CD14-positive monocyte (primary cell): ENCODE measurements around the gene RELT. TPM values are rescaled to one million over a fixed set of nuclear protein-coding genes. Genes with fewer than 3 reads are reported as not detected.

Experiments
- DNase-seq, 3 donors: peaks; one replicate each; pipeline ENCODE4 v3.0.0-alpha.2; 2011 to 2022
- H2AFZ ChIP-seq: 2 replicates; pipeline ENCODE4 v1.6.0; 2012; ENCODE audit warnings: mild to moderate bottlenecking, low read depth, low read length, inconsistent platforms; ENCODE audit not compliant: insufficient read depth, poor library complexity, severe bottlenecking
- H3K27ac ChIP-seq, 2 donors: 1 replicate in 1 of 2; 2 replicates in 1 of 2; pipeline ENCODE4 v1.5.1; 2012 to 2013; ENCODE audit warnings: low read length in 2 of 2, control low read depth in 1 of 2, inconsistent platforms in 1 of 2, low read depth in 1 of 2, mild to moderate bottlenecking in 1 of 2
- H3K27me3 ChIP-seq, 2 donors: one replicate each; pipeline versions ENCODE4 v1.6.0 to v1.6.1; 2011 to 2013; ENCODE audit warnings: low read length in 2 of 2; ENCODE audit not compliant: control insufficient read depth in 2 of 2, insufficient read depth in 2 of 2
- H3K36me3 ChIP-seq, 2 donors: replicated peaks in 1 of 2; 1 replicate in 1 of 2; 2 replicates in 1 of 2; pipeline versions ENCODE4 v1.5.1 to v1.6.1; 2012 to 2013; ENCODE audit warnings: low read length in 2 of 2, control low read depth in 1 of 2, inconsistent platforms in 1 of 2, mild to moderate bottlenecking in 1 of 2; ENCODE audit not compliant: insufficient read depth in 2 of 2, control insufficient read depth in 1 of 2
- H3K4me1 ChIP-seq, 2 donors: 1 replicate in 1 of 2; 2 replicates in 1 of 2; pipeline versions ENCODE4 v1.5.1 to v1.6.1; 2012 to 2013; ENCODE audit warnings: low read length in 2 of 2, control low read depth in 1 of 2, inconsistent platforms in 1 of 2, mild to moderate bottlenecking in 1 of 2, moderate library complexity in 1 of 2; ENCODE audit not compliant: insufficient read depth in 2 of 2, control insufficient read depth in 1 of 2
- H3K4me2 ChIP-seq: replicated peaks from 2 replicates; pipeline ENCODE3; 2012; ENCODE audit warnings: low read length, moderate library complexity, mild to moderate bottlenecking; ENCODE audit not compliant: poor library complexity, severe bottlenecking; ENCODE audit errors: extremely low read depth
- H3K4me3 ChIP-seq, 3 experiments: fragments of 200-600 bp in 1 of 3; sonication (generic) in 1 of 3; replicated peaks in 1 of 3; 1 replicate in 2 of 3; 2 replicates in 1 of 3; pipeline ENCODE4 v1.5.1; 2011 to 2013; ENCODE audit warnings: low read length in 3 of 3, mild to moderate bottlenecking in 3 of 3, control low read depth in 2 of 3, low read depth in 2 of 3, inconsistent platforms in 1 of 3, moderate library complexity in 1 of 3
- H3K79me2 ChIP-seq: 2 replicates; pipeline ENCODE4 v1.6.0; 2012; ENCODE audit warnings: mild to moderate bottlenecking, control low read depth, inconsistent platforms, low read length, moderate library complexity; ENCODE audit not compliant: insufficient read depth
- H3K9ac ChIP-seq: 2 replicates; pipeline ENCODE4 v1.6.0; 2017; ENCODE audit warnings: low read length, mild to moderate bottlenecking; ENCODE audit not compliant: insufficient read depth, poor library complexity, severe bottlenecking
- H3K9me3 ChIP-seq, 2 donors: replicated peaks in 1 of 2; 1 replicate in 1 of 2; 2 replicates in 1 of 2; pipeline versions ENCODE4 v1.5.1 to v1.6.1; 2012 to 2013; ENCODE audit warnings: low read length in 2 of 2, control low read depth in 1 of 2; ENCODE audit not compliant: control insufficient read depth in 1 of 2, insufficient read depth in 1 of 2
- H4K20me1 ChIP-seq: 2 replicates; pipeline ENCODE4 v1.6.0; 2012; ENCODE audit warnings: mild to moderate bottlenecking, low read length, control low read depth, moderate library complexity; ENCODE audit not compliant: insufficient read depth
- H3K27ac Mint-ChIP-seq, 7 donors: one replicate each; pipeline ENCODE4 v1.8.0; 2020; ENCODE audit warnings: mild to moderate bottlenecking in 7 of 7, mixed read lengths in 7 of 7, moderate library complexity in 6 of 7, inconsistent platforms in 2 of 7
- H3K27me3 Mint-ChIP-seq, 3 donors: one replicate each; pipeline ENCODE4 v1.8.0; 2021 to 2022; ENCODE audit warnings: low read depth in 3 of 3, mild to moderate bottlenecking in 3 of 3, mixed read lengths in 3 of 3, moderate library complexity in 3 of 3, inconsistent platforms in 1 of 3
- H3K36me3 Mint-ChIP-seq, 2 donors: one replicate each; pipeline ENCODE4 v1.8.0; 2020; ENCODE audit warnings: mixed read lengths in 2 of 2, inconsistent platforms in 1 of 2, mild to moderate bottlenecking in 1 of 2
- H3K4me1 Mint-ChIP-seq: one replicate; pipeline ENCODE4 v1.8.0; 2020; ENCODE audit warnings: mild to moderate bottlenecking, mixed read lengths
- H3K4me3 Mint-ChIP-seq, 2 donors: one replicate each; pipeline ENCODE4 v1.8.0; 2020; ENCODE audit warnings: mild to moderate bottlenecking in 2 of 2, mixed read lengths in 2 of 2, moderate library complexity in 1 of 2
- H3K9me3 Mint-ChIP-seq, 7 donors: one replicate each; pipeline ENCODE4 v1.8.0; 2020 to 2022; ENCODE audit warnings: mixed read lengths in 7 of 7, mild to moderate bottlenecking in 6 of 7, moderate library complexity in 6 of 7, inconsistent platforms in 2 of 7
- WGBS: methylation state at CpG from one replicate; pipeline ENCODE4 v1.1.5; 2013; ENCODE audit warnings: missing lambda C conversion rate; ENCODE audit not compliant: insufficient coverage; 5-methylcytosine and 5-hydroxymethylcytosine counted together
- intact Hi-C, 2 donors: fragments of 100-400 bp; cut with micrococcal nuclease; formaldehyde crosslinking; loops; one replicate each; pipeline versions ENCODE4 v1.15.0 to v1.15.1; 2023
- polyA plus RNA-seq, 3 donors: library from polyadenylated mRNA; depleted of rRNA in 1 of 3; unstranded in 2 of 3; stranded (reverse) in 1 of 3; fragments of 300-500 nt in 2 of 3; fragments of >200 nt in 1 of 3; fragmentation: Illumina TruSeq in 2 of 3; gene quantifications; 1 replicate in 2 of 3; 2 replicates in 1 of 3; pipeline ENCODE4 v1.2.3, GENCODE V29; 2012 to 2021
- TF ChIP-seq, protein P1 (sequence below): fragments of 200-600 bp; IDR thresholded peaks from one replicate; pipeline ENCODE4 v1.8.0; 2022; ENCODE audit warnings: antibody characterized with exemption, mild to moderate bottlenecking

Gene RELT
- polyA plus RNA-seq, 3 donors, result 16.4 to 265 (median 27.3) TPM

DNA sequence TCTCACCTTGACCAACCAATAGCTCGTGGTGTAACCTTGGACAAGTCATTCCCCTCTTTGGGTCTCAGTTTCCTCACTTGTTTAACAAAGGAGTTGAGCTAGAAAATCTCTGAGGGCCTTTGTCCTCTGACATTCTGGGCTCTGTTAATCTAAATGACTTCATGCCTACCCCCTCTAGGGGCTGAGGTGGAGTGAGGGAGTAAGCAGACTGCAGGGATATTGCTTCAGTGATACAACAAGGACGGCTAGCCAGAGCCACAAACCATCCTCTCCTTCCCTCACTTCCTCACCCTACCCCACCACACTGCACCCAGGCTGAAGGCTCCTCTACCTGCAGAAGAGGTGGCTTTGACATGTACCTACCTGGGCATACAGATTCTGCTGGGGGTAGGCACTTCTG lies 34.8 kb downstream of the RELT start:
- Histone ChIP-seq H4K20me1 (peaks cover 96% of the 10 kb centered on the region), H3K4me3 (no peak overlapping the region), H3K79me2 (no peaks in the 10 kb centered on the region), H3K9ac (no peak overlapping the region), H2AFZ (no peak overlapping the region), H3K27me3 (no peaks in the 10 kb centered on the region), H3K27ac (no peak overlapping the region), H3K4me2 (no peak overlapping the region), H3K4me1 (peaks cover 53 to 63% of the 10 kb centered on the region in 2 donors), H3K9me3 (no peaks in the 10 kb centered on the region), H3K36me3 (peaks cover 32 to 88% of the 10 kb centered on the region in 2 donors)
- TF ChIP-seq, protein P1, sequence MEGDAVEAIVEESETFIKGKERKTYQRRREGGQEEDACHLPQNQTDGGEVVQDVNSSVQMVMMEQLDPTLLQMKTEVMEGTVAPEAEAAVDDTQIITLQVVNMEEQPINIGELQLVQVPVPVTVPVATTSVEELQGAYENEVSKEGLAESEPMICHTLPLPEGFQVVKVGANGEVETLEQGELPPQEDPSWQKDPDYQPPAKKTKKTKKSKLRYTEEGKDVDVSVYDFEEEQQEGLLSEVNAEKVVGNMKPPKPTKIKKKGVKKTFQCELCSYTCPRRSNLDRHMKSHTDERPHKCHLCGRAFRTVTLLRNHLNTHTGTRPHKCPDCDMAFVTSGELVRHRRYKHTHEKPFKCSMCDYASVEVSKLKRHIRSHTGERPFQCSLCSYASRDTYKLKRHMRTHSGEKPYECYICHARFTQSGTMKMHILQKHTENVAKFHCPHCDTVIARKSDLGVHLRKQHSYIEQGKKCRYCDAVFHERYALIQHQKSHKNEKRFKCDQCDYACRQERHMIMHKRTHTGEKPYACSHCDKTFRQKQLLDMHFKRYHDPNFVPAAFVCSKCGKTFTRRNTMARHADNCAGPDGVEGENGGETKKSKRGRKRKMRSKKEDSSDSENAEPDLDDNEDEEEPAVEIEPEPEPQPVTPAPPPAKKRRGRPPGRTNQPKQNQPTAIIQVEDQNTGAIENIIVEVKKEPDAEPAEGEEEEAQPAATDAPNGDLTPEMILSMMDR, result no peak
- Mint-ChIP-seq H3K27ac (peak overlapping the region in 3 of 7 donors; percentile 13 to 81 (median 46)), H3K4me3 (no peak overlapping the region), H3K27me3 (peaks cover 0 to 1% (median 0%) of the 10 kb centered on the region in 3 donors), H3K4me1 (peaks cover 72% of the 10 kb centered on the region), H3K36me3 (peaks cover 62 to 78% of the 10 kb centered on the region in 2 donors), H3K9me3 (no peaks in the 10 kb centered on the region)
- no CpG with 5 or more reads among the region's 2 CpGs for WGBS
- DNase-seq, result no peak
- intact Hi-C loops, result loop anchor here in 1 of 2 donors (10.0 kb wide), 1 partner anchor 124 kb away; no protein-coding TSS in a partner anchor

DNA sequence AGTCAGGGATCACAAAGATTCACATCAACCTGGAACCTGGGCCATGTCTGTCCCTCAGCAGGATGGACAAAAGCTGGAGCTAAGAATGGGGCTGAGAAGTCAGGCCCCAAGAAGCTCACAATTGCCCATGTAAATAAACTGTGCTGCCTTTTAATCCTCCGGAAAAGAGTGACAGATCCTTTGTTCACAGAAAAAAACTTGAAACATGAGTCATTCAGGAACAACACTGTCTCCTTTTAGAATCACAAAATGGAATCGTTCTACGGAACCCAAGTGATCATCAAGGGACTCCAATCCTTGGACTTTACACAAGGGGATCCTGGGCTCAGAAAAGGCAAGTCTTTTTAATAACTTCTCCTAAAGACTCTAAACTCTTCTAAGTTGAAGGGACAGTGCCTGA lies 36.1 kb downstream of the RELT start:
- no peak overlapping the region for H3K9ac ChIP-seq
- Mint-ChIP-seq H3K9me3 (no peaks in the 10 kb centered on the region), H3K36me3 (peaks cover 63 to 77% of the 10 kb centered on the region in 2 donors), H3K27ac (peak overlapping the region in 4 of 7 donors; percentile 51 to 82 (median 70)), H3K4me1 (peaks cover 73% of the 10 kb centered on the region), H3K4me3 (no peak overlapping the region), H3K27me3 (peaks cover 0 to 1% (median 0%) of the 10 kb centered on the region in 3 donors)
- peaks cover 19 to 88% of the 10 kb centered on the region in 2 donors for H3K36me3 ChIP-seq
- no peak for DNase-seq
- TF ChIP-seq, protein P1, result no peak
- no peak overlapping the region for H3K4me3 ChIP-seq
- WGBS, result 100% methylated on average over 1 of the region's 3 CpGs
- intact Hi-C loops, result loop anchor here in 1 of 2 donors (10.0 kb wide), 1 partner anchor 122 kb away; no protein-coding TSS in a partner anchor
- no peaks in the 10 kb centered on the region for H3K9me3 ChIP-seq
- H3K4me2 ChIP-seq, result no peak overlapping the region
- no peaks in the 10 kb centered on the region for H3K27me3 ChIP-seq
- peak overlapping the region in 1 of 2 donors; percentile 45 for H3K27ac ChIP-seq
- H4K20me1 ChIP-seq, result peaks cover 96% of the 10 kb centered on the region
- H3K4me1 ChIP-seq, result peaks cover 54 to 58% of the 10 kb centered on the region in 2 donors
- H2AFZ ChIP-seq, result no peak overlapping the region
- H3K79me2 ChIP-seq, result peaks cover 5% of the 10 kb centered on the region
